RWPE1 (cell line): ENCODE results near the gene DNMBP.

ENCODE experiments used
- CTCF ChIA-PET: fragments of 350-600 bp; sonication (Branson Sonifier 250); formaldehyde crosslinking; extraction: SDS; loops from one replicate; lab custom pipeline; 2021; lab: Yijun Ruan, JAX
- POLR2A ChIA-PET: fragments of 400-600 bp; formaldehyde crosslinking; extraction: SDS; loops from one replicate; lab custom pipeline; 2020; ENCODE audit warnings: antibody characterized with exemption; ENCODE audit not compliant: low non-redundant PET; lab: Yijun Ruan, JAX
- DNase-seq: peaks from one replicate; pipeline ENCODE4 v3.0.0; 2012; ENCODE audit warnings: low spot score
- H3K27ac ChIP-seq: fragments of 450-650 bp; 2 replicates; pipeline ENCODE4 v1.5.1; 2017
- CTCF ChIP-seq: fragments of 450-650 bp; conservative IDR thresholded peaks from 2 replicates; pipeline ENCODE4 v1.5.1; 2017; ENCODE audit warnings: low read depth, mild to moderate bottlenecking

DNMBP gene

DNA sequence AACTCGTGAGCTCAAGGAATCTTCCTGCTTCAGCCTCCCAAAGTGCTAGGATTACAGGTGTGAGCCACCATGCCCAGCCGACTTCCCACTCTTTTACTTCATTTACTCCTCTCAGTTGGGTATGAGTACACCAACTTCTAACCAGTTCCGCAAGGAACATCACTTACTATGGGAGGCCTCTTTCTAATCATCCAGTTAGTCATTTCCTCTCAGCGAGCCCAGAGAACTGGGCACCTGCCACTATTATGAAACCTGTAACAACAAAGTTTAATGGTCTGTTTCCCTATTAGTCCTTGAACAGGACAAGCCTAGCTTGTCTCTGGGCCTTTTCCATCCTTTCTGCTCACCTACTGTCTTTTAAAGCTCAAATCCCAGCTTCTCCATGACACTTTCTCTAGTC is 88.8 kb downstream of the DNMBP start:
- no peak for TF ChIP-seq CTCF
- ChIA-PET POLR2A (interaction anchor here (0.6 kb wide), 1 partner anchor 46 kb away, joined by 3 read pairs; no protein-coding TSS in a partner anchor), CTCF (interaction anchor here (0.6 to 1.2 kb wide), 2 partner anchors 14 to 584 kb away, joined by 3 read pairs; no protein-coding TSS in a partner anchor)
- H3K27ac ChIP-seq, result peak overlapping the region; percentile 75
- peak; percentile 85 for DNase-seq

- DNase-seq, result no peak
- ChIA-PET CTCF (interaction anchor here (1.2 kb wide), 1 partner anchor 14 kb away, joined by 3 read pairs; no protein-coding TSS in a partner anchor), POLR2A (interaction anchor here (0.6 kb wide), 1 partner anchor 46 kb away, joined by 3 read pairs; no protein-coding TSS in a partner anchor)
- H3K27ac ChIP-seq, result peak overlapping the region; percentile 75
- TF ChIP-seq CTCF, result no peak
These were observed 89.3 kb downstream of the DNMBP start for GRCh38 chr10:99920486-99920885.

DNA sequence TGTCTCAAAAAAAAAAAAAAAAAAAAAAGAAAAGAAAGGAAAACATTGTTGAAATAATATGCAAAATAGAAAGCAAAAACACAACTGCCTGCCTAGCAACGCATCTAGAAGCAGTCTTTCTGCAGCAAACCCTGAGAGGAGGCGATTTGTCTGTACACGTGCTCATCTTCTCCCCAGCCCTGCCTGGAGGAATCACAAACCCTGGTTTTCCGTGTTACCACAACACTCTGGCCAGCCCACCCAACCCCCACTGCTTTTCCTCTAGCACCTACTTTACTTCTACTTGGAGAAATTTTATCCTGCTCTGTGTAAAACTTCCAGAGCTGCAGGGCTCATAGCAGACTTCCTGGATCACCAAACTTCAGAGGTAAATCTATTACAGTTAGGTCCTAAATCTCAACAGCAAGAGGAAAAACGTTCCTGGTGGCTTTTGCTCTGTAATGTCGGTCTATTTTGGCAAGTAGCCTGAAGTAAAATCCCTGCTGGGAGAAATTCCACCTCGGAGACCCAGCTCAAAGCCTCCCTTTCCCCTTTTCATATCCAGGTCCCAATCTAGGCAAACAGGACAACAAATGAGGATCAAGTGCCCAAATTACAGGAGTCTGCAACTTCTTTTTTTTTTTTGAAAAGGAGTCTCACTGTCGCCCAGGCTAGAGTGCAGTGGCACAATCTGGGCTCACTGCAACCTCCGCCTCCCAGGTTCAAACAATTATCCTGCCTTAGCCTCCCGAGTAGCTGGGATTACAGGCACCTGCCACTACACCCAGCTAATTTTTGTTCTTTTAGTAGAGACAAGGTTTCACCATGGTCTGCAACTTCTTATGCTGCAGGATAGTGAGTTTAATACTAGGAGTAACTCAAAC is 91.6 kb downstream of the DNMBP start:
- peak overlapping the region; percentile 75 for H3K27ac ChIP-seq
- ChIA-PET POLR2A (interaction anchor here (0.6 kb wide), 1 partner anchor 45 kb away, joined by 5 read pairs; no protein-coding TSS in a partner anchor), CTCF (interaction anchor here (0.5 to 0.6 kb wide), 2 partner anchors 12 to 1903 kb away, joined by 3 to 7 read pairs; no protein-coding TSS in a partner anchor)
- TF ChIP-seq CTCF, result no peak
- DNase-seq, result no peak

DNA sequence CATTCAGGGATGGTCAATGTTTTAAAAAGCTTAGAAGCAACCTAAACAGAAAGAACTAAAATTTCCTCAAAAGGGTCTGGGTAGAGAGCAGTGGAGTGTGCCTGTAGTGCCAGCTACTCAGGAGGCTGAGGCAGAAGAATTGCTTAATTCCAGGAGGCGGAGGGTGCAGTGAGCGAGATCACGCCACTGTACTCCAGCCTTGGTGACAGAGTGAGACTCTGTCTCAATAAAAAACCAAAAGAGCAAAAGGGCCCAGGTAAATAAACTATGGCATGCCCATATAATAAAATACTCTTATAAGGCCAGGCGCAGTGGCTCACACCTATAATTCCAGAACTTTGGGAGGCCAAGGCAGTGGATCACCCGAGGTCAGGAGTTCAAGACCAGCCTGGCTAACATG is 93.0 kb downstream of the DNMBP start:
- ChIA-PET CTCF (interaction anchor here (1.7 kb wide), 1 partner anchor 9 kb away, joined by 7 read pairs; no protein-coding TSS in a partner anchor), POLR2A (interaction anchor here (0.6 kb wide), 1 partner anchor 185 kb away, joined by 4 read pairs; no protein-coding TSS in a partner anchor)
- TF ChIP-seq CTCF, result no peak
- peak overlapping the region; percentile 21; the same call in 1 of the 2 replicates for H3K27ac ChIP-seq
- DNase-seq, result no peak

- no peak for TF ChIP-seq CTCF
- CTCF ChIA-PET, result interaction anchor here (0.6 to 1.7 kb wide), 3 partner anchors 8 to 105 kb away, joined by 3 to 7 read pairs (median 6); no protein-coding TSS in a partner anchor
- DNase-seq, result no peak
- no peak overlapping the region for H3K27ac ChIP-seq
- POLR2A ChIA-PET, result no interaction called here
These were observed 94.3 kb downstream of the DNMBP start for GRCh38 chr10:99915414-99915813.

DNA sequence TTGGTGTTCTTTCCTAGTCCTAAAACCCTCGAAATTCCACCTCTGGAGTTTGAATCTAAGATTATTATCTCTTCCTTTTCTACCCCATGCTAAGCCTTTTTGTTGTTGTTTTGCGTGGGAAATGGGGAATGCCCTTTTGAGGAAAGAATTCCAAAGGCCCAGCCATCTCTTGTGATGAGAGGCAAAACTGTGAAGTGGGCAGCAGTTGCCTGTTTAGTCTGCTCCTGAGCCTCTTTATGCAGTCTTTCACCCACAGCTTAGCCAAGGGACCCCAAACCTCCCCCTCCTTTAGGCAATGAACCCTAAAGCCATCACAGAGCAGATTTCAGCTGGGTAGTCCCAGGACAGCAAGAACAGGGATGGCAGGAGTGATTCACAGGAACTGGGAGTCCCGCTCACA is 95.5 kb downstream of the DNMBP start:
- ChIA-PET POLR2A (no interaction called here), CTCF (interaction anchor here (1.4 kb wide), 1 partner anchor 132 kb away, joined by 8 read pairs; no protein-coding TSS in a partner anchor)
- DNase-seq, result no peak
- no peak for TF ChIP-seq CTCF
- H3K27ac ChIP-seq, result peak overlapping the region; percentile 27; the same call in 1 of the 2 replicates
